ENCODE measurements around the gene C1orf198.

Gene C1orf198

GRCh38 chr1:230807029-230807428, 61.3 kb downstream of the C1orf198 start:
- no peak for DNase-seq

- DNase-seq = no peak
Measured at GRCh38 chr1:230806552-230806951, 61.8 kb downstream of the C1orf198 start.

GRCh38 chr1:230804396-230804795, 63.9 kb downstream of the C1orf198 start:
- no peak for DNase-seq

GRCh38 chr1:230800891-230801840, 67.2 kb downstream of the C1orf198 start:
- DNase-seq = no peak

GRCh38 chr1:230798491-230798890, 69.8 kb downstream of the C1orf198 start:
- no peak for DNase-seq

GRCh38 chr1:230797942-230798365, 70.4 kb downstream of the C1orf198 start:
- DNase-seq = no peak

- DNase-seq = no peak
Measured at GRCh38 chr1:230797376-230797920, 70.9 kb downstream of the C1orf198 start.

- DNase-seq = no peak
Measured at GRCh38 chr1:230796626-230797025, 71.7 kb downstream of the C1orf198 start.

- no peak for DNase-seq
Measured at GRCh38 chr1:230794871-230795605, 73.3 kb downstream of the C1orf198 start.

- DNase-seq = no peak
Measured at GRCh38 chr1:230794431-230794830, 73.9 kb downstream of the C1orf198 start.

GRCh38 chr1:230793463-230793745, 74.9 kb downstream of the C1orf198 start:
- no peak for DNase-seq

GRCh38 chr1:230792691-230793462, 75.4 kb downstream of the C1orf198 start:
- no peak for DNase-seq

- DNase-seq = no peak
Measured at GRCh38 chr1:230791986-230792564, 76.2 kb downstream of the C1orf198 start.

- DNase-seq = no peak
Measured at GRCh38 chr1:230790026-230790425, 78.3 kb downstream of the C1orf198 start.

- no peak for DNase-seq
Measured at GRCh38 chr1:230788561-230789275, 79.6 kb downstream of the C1orf198 start.

GRCh38 chr1:230787471-230787870, 80.8 kb downstream of the C1orf198 start:
- no peak for DNase-seq

All from T-helper 9 cell (primary cell).